Osteocyte (in vitro differentiated cells): Measurements from ENCODE around the gene FOXA2. TPM values are rescaled to one million over a fixed set of nuclear protein-coding genes. Genes with fewer than 3 reads are reported as not detected.

Experiments
- DNase-seq: peaks from one replicate; pipeline ENCODE4 v3.0.0; 2021; ENCODE audit warnings: mixed read lengths; ENCODE audit not compliant: unreplicated experiment; ENCODE audit errors: extremely low spot score
- H3K27ac Mint-ChIP-seq: one replicate; pipeline ENCODE4 v1.8.0; 2021; ENCODE audit warnings: mild to moderate bottlenecking, mixed read lengths; ENCODE audit not compliant: unreplicated experiment
- H3K27me3 Mint-ChIP-seq: one replicate; pipeline ENCODE4 v1.8.0; 2021; ENCODE audit warnings: mixed read lengths; ENCODE audit not compliant: unreplicated experiment
- H3K36me3 Mint-ChIP-seq: one replicate; pipeline ENCODE4 v1.8.0; 2021; ENCODE audit warnings: mixed read lengths; ENCODE audit not compliant: unreplicated experiment
- H3K4me1 Mint-ChIP-seq: one replicate; pipeline ENCODE4 v1.8.0; 2021; ENCODE audit warnings: mixed read lengths; ENCODE audit not compliant: unreplicated experiment
- H3K4me3 Mint-ChIP-seq: one replicate; pipeline ENCODE4 v1.8.0; 2021; ENCODE audit warnings: mild to moderate bottlenecking, moderate library complexity, mixed read lengths; ENCODE audit not compliant: unreplicated experiment
- H3K9me3 Mint-ChIP-seq: one replicate; pipeline ENCODE4 v1.8.0; 2021; ENCODE audit warnings: mixed read lengths; ENCODE audit not compliant: unreplicated experiment
- CTCF ChIP-seq: fragments of 200-600 bp; sonication (generic); IDR thresholded peaks from 2 replicates; pipeline ENCODE4 v1.5.0; 2021; ENCODE audit warnings: antibody characterized with exemption, mild to moderate bottlenecking, moderate library complexity
- total RNA-seq: library from RNA; stranded (reverse); gene quantifications from 2 replicates; pipeline ENCODE4 v1.2.1, GENCODE V29; 2021

FOXA2 gene
- total RNA-seq, 1 donor from 2014 or later: not detected

- H3K27me3 Mint-ChIP-seq: peaks cover 89% of the 10 kb centered on the region
- no peak for DNase-seq
These were observed 15.0 kb downstream of the FOXA2 start for GRCh38 chr20:22569353-22569752.

DNA sequence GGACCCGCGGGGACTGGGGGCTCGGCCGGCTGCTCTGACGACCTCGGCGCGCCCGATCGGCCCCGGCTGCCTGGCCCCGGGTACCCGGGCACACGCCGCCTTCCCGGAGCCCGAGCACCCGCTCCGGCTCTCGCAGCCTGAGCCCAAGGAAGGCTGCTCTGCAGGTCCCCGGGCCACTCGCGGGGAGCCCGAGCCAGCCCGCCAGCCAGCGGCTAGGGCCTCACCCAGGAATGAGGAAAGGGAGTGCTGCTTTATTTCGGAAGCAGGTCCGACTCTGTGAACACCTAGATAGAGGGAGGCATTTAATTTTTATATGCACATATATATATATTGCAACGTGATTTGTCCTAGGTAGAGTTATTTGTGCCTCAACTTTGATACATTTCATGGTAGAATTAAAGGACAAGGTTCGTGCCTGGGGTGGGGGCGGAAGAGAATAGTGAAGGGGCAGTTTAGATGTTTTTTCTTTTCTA lies 15.5 kb downstream of the FOXA2 start:
- DNase-seq: no peak
- no peak for TF ChIP-seq CTCF
- no peaks in the 10 kb centered on the region for H3K9me3 Mint-ChIP-seq
- no peaks in the 10 kb centered on the region for H3K4me1 Mint-ChIP-seq
- no peaks in the 10 kb centered on the region for H3K36me3 Mint-ChIP-seq
- peaks cover 92% of the 10 kb centered on the region for H3K27me3 Mint-ChIP-seq
- no peak overlapping the region for H3K4me3 Mint-ChIP-seq
- no peak overlapping the region for H3K27ac Mint-ChIP-seq

More at GRCh38 chr20:22569353-22569752, 15.0 kb downstream of the FOXA2 start:
- TF ChIP-seq CTCF: no peak
- Mint-ChIP-seq H3K9me3 (no peaks in the 10 kb centered on the region), H3K4me1 (no peaks in the 10 kb centered on the region), H3K36me3 (no peaks in the 10 kb centered on the region), H3K4me3 (no peak overlapping the region), H3K27ac (no peak overlapping the region)

DNA sequence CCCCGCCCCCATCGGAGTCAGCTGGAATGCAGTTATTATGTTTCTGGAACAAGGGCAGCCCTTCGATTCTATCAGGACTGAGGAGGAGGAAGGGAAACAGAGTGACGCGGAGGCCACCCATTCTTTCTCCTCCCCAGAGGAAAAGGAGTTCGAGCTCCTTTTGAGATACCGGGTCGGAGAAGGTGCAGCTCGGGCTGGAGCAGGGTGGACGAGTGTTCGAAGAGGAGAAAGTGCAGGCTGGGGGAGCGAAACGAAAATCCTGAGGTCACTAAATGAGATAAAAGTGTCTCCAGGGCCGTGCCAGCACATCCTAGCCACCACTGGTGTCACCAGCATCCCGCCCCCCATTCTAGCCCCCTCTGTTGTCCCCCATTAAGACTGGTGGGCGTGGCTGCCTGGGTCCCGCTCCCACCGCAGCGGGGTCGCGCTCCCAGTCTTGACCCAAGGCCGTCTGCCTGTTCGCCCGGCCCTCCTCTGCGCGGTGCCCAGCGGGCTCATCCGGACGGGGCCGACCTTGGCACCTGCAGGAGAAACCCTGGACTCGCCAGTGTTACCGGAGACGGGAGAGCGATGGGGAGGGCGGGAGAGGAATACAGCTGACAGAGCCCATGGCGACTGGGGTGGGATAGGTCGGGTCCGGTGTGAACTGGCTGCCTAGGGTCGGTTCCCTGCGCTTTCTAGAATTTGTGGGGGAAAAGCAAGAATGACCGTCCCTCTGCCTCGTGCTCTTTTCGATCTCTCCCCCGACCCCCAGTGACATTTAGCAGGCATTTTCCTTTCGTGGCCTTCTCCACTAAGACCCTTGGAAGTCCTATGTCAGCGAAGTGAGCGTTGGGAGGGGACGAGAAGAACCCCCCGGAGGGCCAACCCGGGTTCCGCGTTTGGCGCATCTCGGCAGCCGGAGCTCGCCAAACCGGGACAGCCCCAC lies 16.2 kb downstream of the FOXA2 start:
- Mint-ChIP-seq H3K9me3 (no peaks in the 10 kb centered on the region), H3K27me3 (peaks cover 92% of the 10 kb centered on the region), H3K4me3 (no peak overlapping the region), H3K27ac (no peak overlapping the region), H3K4me1 (no peaks in the 10 kb centered on the region), H3K36me3 (no peaks in the 10 kb centered on the region)
- no peak for DNase-seq
- no peak for TF ChIP-seq CTCF

- Mint-ChIP-seq H3K9me3 (no peaks in the 10 kb centered on the region), H3K4me3 (no peak overlapping the region), H3K27me3 (peaks cover 91% of the 10 kb centered on the region), H3K27ac (no peak overlapping the region), H3K36me3 (no peaks in the 10 kb centered on the region), H3K4me1 (no peaks in the 10 kb centered on the region)
- DNase-seq: no peak
- TF ChIP-seq CTCF: no peak
These were observed 17.3 kb downstream of the FOXA2 start for GRCh38 chr20:22566876-22567658.
